ENCODE measurements around the gene PPP1R1A.

Gene PPP1R1A

DNA sequence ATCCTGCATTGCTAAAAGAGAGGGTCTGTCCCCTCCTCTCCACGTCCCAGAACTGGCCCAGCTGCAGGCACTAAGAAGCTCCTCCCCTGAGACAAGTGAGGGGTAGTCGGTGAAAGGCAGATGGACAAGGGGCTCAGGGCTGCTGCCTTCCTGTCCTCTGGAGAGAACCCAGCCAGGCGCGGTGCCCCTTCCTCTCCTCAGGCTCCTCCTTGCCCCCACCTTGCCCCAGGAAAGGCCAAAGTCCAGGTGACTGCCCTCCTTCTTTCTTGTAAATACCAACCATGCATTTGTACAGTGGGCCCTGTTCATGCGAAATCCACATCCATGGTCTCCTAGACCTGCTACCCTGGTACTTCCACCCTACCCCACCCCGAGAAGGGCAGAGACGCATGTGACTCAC is 9.7 kb downstream of the PPP1R1A start:
- no peaks in the 10 kb centered on the region for H3K79me1 ChIP-seq (ENCODE audit: low read depth, low read length)
- no peak overlapping the region for H2BK5ac ChIP-seq (ENCODE audit: low read length)
- WGBS, 2 donors (ENCODE audit: extremely low coverage in 2 of 2, insufficient read length in 2 of 2, insufficient replicate concordance in 1 of 2): no CpG with 5 or more reads among the region's 7 CpGs
- no peak overlapping the region for H4K8ac ChIP-seq (ENCODE audit: low read depth, low read length)
- H3K18ac ChIP-seq (ENCODE audit: low read length): no peak overlapping the region
- H2BK120ac ChIP-seq (ENCODE audit: low read depth, low read length): no peak overlapping the region
- H4K91ac ChIP-seq (ENCODE audit: low read depth, low read length, poor library complexity): no peak overlapping the region
- H2AK5ac ChIP-seq (ENCODE audit: low read depth, low read length): no peak overlapping the region
- no peak overlapping the region for H2BK12ac ChIP-seq (ENCODE audit: low read length)
- no peak overlapping the region for H2BK15ac ChIP-seq (ENCODE audit: low read length)
- no peaks in the 10 kb centered on the region for H3K9me3 ChIP-seq (replicated peaks in 1 of 2; ENCODE audit: control insufficient read depth in 2 of 2, insufficient read depth in 1 of 2, low read depth in 1 of 2, low read length in 2 of 2)
- no peak overlapping the region for H3K4me3 ChIP-seq (ENCODE audit: low read length in 2 of 2)
- peaks cover 0 to 16% (median 0%) of the 10 kb centered on the region in 3 experiments for H3K27me3 ChIP-seq (ENCODE audit: control insufficient read depth in 3 of 3, insufficient read depth in 3 of 3, low read depth in 1 of 3, low read length in 3 of 3)
- no peak overlapping the region for H3K9ac ChIP-seq (ENCODE audit: low read depth, low read length, poor library complexity)
- no peak overlapping the region for H3K14ac ChIP-seq (ENCODE audit: low read length)
- peaks cover 0 to 14% of the 10 kb centered on the region in 2 donors for H3K4me1 ChIP-seq (ENCODE audit: control insufficient read depth in 2 of 2, insufficient read depth in 1 of 2, low read depth in 1 of 2, low read length in 2 of 2)
- H3K27ac ChIP-seq (replicated peaks; ENCODE audit: low read length): no peak overlapping the region
- H3K4ac ChIP-seq (ENCODE audit: low read length): no peak overlapping the region
- H2AFZ ChIP-seq (ENCODE audit: low read length): no peak overlapping the region
- no peak overlapping the region for H3K23ac ChIP-seq (ENCODE audit: low read depth, low read length, poor library complexity)
- H3K4me2 ChIP-seq (ENCODE audit: insufficient read depth, low read length, poor library complexity, severe bottlenecking): no peak overlapping the region
- no peak for DNase-seq (ENCODE audit: low spot score)
- H3K36me3 ChIP-seq (replicated peaks in 1 of 2; ENCODE audit: control insufficient read depth in 2 of 2, insufficient read depth in 2 of 2, low read length in 2 of 2): no peaks in the 10 kb centered on the region

GRCh38 chr12:54572881-54573280 is 15.6 kb downstream of the PPP1R1A start:
- Histone ChIP-seq H3K4me2 (ENCODE audit: insufficient read depth, low read length, poor library complexity, severe bottlenecking) (no peak overlapping the region), H3K9ac (ENCODE audit: low read depth, low read length, poor library complexity) (no peak overlapping the region), H3K4me1 (ENCODE audit: control insufficient read depth in 2 of 2, insufficient read depth in 1 of 2, low read depth in 1 of 2, low read length in 2 of 2) (peaks cover 9 to 11% of the 10 kb centered on the region in 2 donors), H3K23ac (ENCODE audit: low read depth, low read length, poor library complexity) (no peak overlapping the region), H3K79me1 (ENCODE audit: low read depth, low read length) (no peaks in the 10 kb centered on the region), H2BK120ac (ENCODE audit: low read depth, low read length) (no peak overlapping the region), H2BK15ac (ENCODE audit: low read length) (no peak overlapping the region), H3K9me3 (replicated peaks in 1 of 2; ENCODE audit: control insufficient read depth in 2 of 2, insufficient read depth in 1 of 2, low read depth in 1 of 2, low read length in 2 of 2) (no peaks in the 10 kb centered on the region), H2BK5ac (ENCODE audit: low read length) (no peak overlapping the region), H3K4me3 (ENCODE audit: low read length in 2 of 2) (no peak overlapping the region), H3K27ac (replicated peaks; ENCODE audit: low read length) (no peak overlapping the region), H2BK12ac (ENCODE audit: low read length) (no peak overlapping the region), H3K27me3 (ENCODE audit: control insufficient read depth in 3 of 3, insufficient read depth in 3 of 3, low read depth in 1 of 3, low read length in 3 of 3) (no peaks in the 10 kb centered on the region), H3K14ac (ENCODE audit: low read length) (no peak overlapping the region), H3K36me3 (replicated peaks in 1 of 2; ENCODE audit: control insufficient read depth in 2 of 2, insufficient read depth in 2 of 2, low read length in 2 of 2) (no peaks in the 10 kb centered on the region), H4K8ac (ENCODE audit: low read depth, low read length) (no peak overlapping the region), H3K4ac (ENCODE audit: low read length) (no peak overlapping the region), H2AK5ac (ENCODE audit: low read depth, low read length) (no peak overlapping the region), H2AFZ (ENCODE audit: low read length) (no peak overlapping the region), H4K91ac (ENCODE audit: low read depth, low read length, poor library complexity) (no peak overlapping the region), H3K18ac (ENCODE audit: low read length) (no peak overlapping the region)
- no CpG with 5 or more reads among the region's 5 CpGs for WGBS, 2 donors (ENCODE audit: extremely low coverage in 2 of 2, insufficient read length in 2 of 2, insufficient replicate concordance in 1 of 2)
- DNase-seq (ENCODE audit: low spot score): no peak

DNA sequence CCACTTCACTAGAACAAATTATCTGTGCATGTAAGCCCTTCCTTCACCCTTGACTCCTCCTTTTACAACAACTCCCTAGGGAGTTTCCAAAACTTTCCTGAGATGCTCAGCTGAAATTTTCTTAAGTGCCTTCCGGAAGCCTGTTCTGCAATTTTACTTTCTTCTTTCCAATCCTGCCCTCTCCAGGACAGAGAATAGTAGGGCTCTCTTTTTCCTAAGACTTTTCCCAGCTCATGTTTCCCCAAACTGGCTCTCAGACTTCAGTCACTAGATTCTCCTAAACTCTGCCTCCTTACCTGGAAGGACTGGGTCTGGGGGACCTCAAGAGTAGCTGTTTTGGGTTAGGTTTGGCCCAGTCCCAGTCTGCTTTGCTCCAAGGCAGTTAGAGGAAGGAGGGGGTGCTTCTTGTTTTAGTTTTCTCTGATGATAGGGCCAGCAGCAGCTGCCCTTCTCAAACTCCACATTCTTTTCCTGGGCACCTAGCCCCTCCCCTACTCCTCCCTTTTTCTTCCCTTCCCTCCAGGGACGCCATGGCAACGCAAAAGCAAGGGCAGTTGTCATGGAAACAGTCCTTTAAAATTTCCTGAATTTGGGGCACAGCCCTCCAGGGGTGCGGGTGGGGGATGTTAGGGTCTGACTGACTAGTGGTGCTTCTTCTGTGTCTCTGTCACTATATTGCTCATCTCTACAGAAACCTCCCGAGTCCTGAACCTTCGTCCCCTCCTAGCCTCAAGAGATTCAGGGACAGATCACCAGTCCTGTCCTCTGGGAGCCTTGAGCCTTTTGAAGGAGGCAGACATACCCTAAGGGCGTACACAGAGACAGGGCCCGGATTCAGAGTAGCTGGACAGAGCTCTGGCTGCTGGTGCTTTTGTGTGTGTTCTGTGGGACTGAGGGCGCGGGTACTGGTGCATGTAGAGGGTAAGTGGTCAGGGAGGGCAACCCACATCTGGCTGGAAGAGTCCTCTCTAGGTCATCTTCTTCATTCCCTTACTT is 17.0 kb downstream of the PPP1R1A start:
- H3K4me3 ChIP-seq (ENCODE audit: low read length in 2 of 2): no peak overlapping the region
- peak overlapping the region; percentile 44 for H3K27ac ChIP-seq (replicated peaks; ENCODE audit: low read length)
- H3K36me3 ChIP-seq (replicated peaks in 1 of 2; ENCODE audit: control insufficient read depth in 2 of 2, insufficient read depth in 2 of 2, low read length in 2 of 2): no peaks in the 10 kb centered on the region
- no peak overlapping the region for H2AK5ac ChIP-seq (ENCODE audit: low read depth, low read length)
- no peak overlapping the region for H2BK15ac ChIP-seq (ENCODE audit: low read length)
- peak overlapping the region; percentile 76 for H2AFZ ChIP-seq (ENCODE audit: low read length)
- H2BK5ac ChIP-seq (ENCODE audit: low read length): no peak overlapping the region
- peak; percentile 42 for DNase-seq (ENCODE audit: low spot score)
- H4K91ac ChIP-seq (ENCODE audit: low read depth, low read length, poor library complexity): no peak overlapping the region
- no peaks in the 10 kb centered on the region for H3K27me3 ChIP-seq (ENCODE audit: control insufficient read depth in 3 of 3, insufficient read depth in 3 of 3, low read depth in 1 of 3, low read length in 3 of 3)
- no peak overlapping the region for H3K9ac ChIP-seq (ENCODE audit: low read depth, low read length, poor library complexity)
- H4K8ac ChIP-seq (ENCODE audit: low read depth, low read length): no peak overlapping the region
- H3K4me2 ChIP-seq (ENCODE audit: insufficient read depth, low read length, poor library complexity, severe bottlenecking): peak overlapping the region; percentile 48
- H3K79me1 ChIP-seq (ENCODE audit: low read depth, low read length): no peaks in the 10 kb centered on the region
- H3K18ac ChIP-seq (ENCODE audit: low read length): no peak overlapping the region
- no peak overlapping the region for H3K23ac ChIP-seq (ENCODE audit: low read depth, low read length, poor library complexity)
- H3K9me3 ChIP-seq (replicated peaks in 1 of 2; ENCODE audit: control insufficient read depth in 2 of 2, insufficient read depth in 1 of 2, low read depth in 1 of 2, low read length in 2 of 2): no peaks in the 10 kb centered on the region
- H2BK120ac ChIP-seq (ENCODE audit: low read depth, low read length): no peak overlapping the region
- peaks cover 9 to 11% of the 10 kb centered on the region in 2 donors for H3K4me1 ChIP-seq (ENCODE audit: control insufficient read depth in 2 of 2, insufficient read depth in 1 of 2, low read depth in 1 of 2, low read length in 2 of 2)
- no peak overlapping the region for H2BK12ac ChIP-seq (ENCODE audit: low read length)
- H3K14ac ChIP-seq (ENCODE audit: low read length): no peak overlapping the region
- no peak overlapping the region for H3K4ac ChIP-seq (ENCODE audit: low read length)
- no CpG with 5 or more reads among the region's 10 CpGs for WGBS, 2 donors (ENCODE audit: extremely low coverage in 2 of 2, insufficient read length in 2 of 2, insufficient replicate concordance in 1 of 2)

- Histone ChIP-seq H3K18ac (ENCODE audit: low read length) (no peak overlapping the region), H2BK5ac (ENCODE audit: low read length) (no peak overlapping the region), H3K4me3 (ENCODE audit: low read length in 2 of 2) (no peak overlapping the region), H2AK5ac (ENCODE audit: low read depth, low read length) (no peak overlapping the region), H3K14ac (ENCODE audit: low read length) (no peak overlapping the region), H3K4me2 (ENCODE audit: insufficient read depth, low read length, poor library complexity, severe bottlenecking) (no peak overlapping the region), H2BK15ac (ENCODE audit: low read length) (no peak overlapping the region), H2BK120ac (ENCODE audit: low read depth, low read length) (no peak overlapping the region), H2AFZ (ENCODE audit: low read length) (no peak overlapping the region), H3K36me3 (replicated peaks in 1 of 2; ENCODE audit: control insufficient read depth in 2 of 2, insufficient read depth in 2 of 2, low read length in 2 of 2) (no peaks in the 10 kb centered on the region), H3K4ac (ENCODE audit: low read length) (no peak overlapping the region), H3K27ac (replicated peaks; ENCODE audit: low read length) (no peak overlapping the region), H3K9me3 (replicated peaks in 1 of 2; ENCODE audit: control insufficient read depth in 2 of 2, insufficient read depth in 1 of 2, low read depth in 1 of 2, low read length in 2 of 2) (no peaks in the 10 kb centered on the region), H3K27me3 (ENCODE audit: control insufficient read depth in 3 of 3, insufficient read depth in 3 of 3, low read depth in 1 of 3, low read length in 3 of 3) (no peaks in the 10 kb centered on the region), H3K4me1 (ENCODE audit: control insufficient read depth in 2 of 2, insufficient read depth in 1 of 2, low read depth in 1 of 2, low read length in 2 of 2) (peaks cover 20 to 24% of the 10 kb centered on the region in 2 donors), H2BK12ac (ENCODE audit: low read length) (no peak overlapping the region), H4K8ac (ENCODE audit: low read depth, low read length) (no peak overlapping the region), H4K91ac (ENCODE audit: low read depth, low read length, poor library complexity) (no peak overlapping the region), H3K23ac (ENCODE audit: low read depth, low read length, poor library complexity) (no peak overlapping the region), H3K79me1 (ENCODE audit: low read depth, low read length) (no peaks in the 10 kb centered on the region), H3K9ac (ENCODE audit: low read depth, low read length, poor library complexity) (no peak overlapping the region)
- DNase-seq (ENCODE audit: low spot score): no peak
- no CpG with 5 or more reads among the region's 4 CpGs for WGBS, 2 donors (ENCODE audit: extremely low coverage in 2 of 2, insufficient read length in 2 of 2, insufficient replicate concordance in 1 of 2)
Observed at GRCh38 chr12:54569995-54570528, 18.4 kb downstream of the PPP1R1A start.
